Dendritic cell treated with granulocyte-macrophage colony-stimulating factor and Interleukin-4, amounts not matched to agents 40 ng/mL and 50 ng/mL, for 4 days (primary cell): ENCODE measurements around the gene MTTP.

Source experiments
- H3K27ac Mint-ChIP-seq: one replicate; pipeline ENCODE4 v1.8.0; 2022; ENCODE audit warnings: mild to moderate bottlenecking, mixed read lengths
- H3K27me3 Mint-ChIP-seq: one replicate; pipeline ENCODE4 v1.8.0; 2022; ENCODE audit warnings: mild to moderate bottlenecking, mixed read lengths
- H3K36me3 Mint-ChIP-seq: one replicate; pipeline ENCODE4 v1.8.0; 2022; ENCODE audit warnings: low read depth, mixed read lengths
- H3K4me1 Mint-ChIP-seq: one replicate; pipeline ENCODE4 v1.8.0; 2022; ENCODE audit warnings: low read depth, mixed read lengths
- H3K4me3 Mint-ChIP-seq: one replicate; pipeline ENCODE4 v1.8.0; 2022; ENCODE audit warnings: mild to moderate bottlenecking, moderate library complexity, mixed read lengths
- H3K9me3 Mint-ChIP-seq: one replicate; pipeline ENCODE4 v1.8.0; 2022; ENCODE audit warnings: mixed read lengths
- intact Hi-C: fragments of 100-400 bp; cut with micrococcal nuclease; formaldehyde crosslinking; loops from one replicate; pipeline ENCODE4 v1.15.0; 2022

Gene MTTP

GRCh38 chr4:99653916-99654315 is 79.3 kb downstream of the MTTP start:
- intact Hi-C loops, result no loop called here
- Mint-ChIP-seq H3K4me1 (no peaks in the 10 kb centered on the region), H3K36me3 (no peaks in the 10 kb centered on the region)

GRCh38 chr4:99654361-99654761 is 79.7 kb downstream of the MTTP start:
- H3K27me3 Mint-ChIP-seq, result no peaks in the 10 kb centered on the region
- H3K27ac Mint-ChIP-seq, result no peak overlapping the region
- H3K36me3 Mint-ChIP-seq, result no peaks in the 10 kb centered on the region
- H3K9me3 Mint-ChIP-seq, result peaks cover 39% of the 10 kb centered on the region
- intact Hi-C loops, result no loop called here
- no peak overlapping the region for H3K4me3 Mint-ChIP-seq
- H3K4me1 Mint-ChIP-seq, result no peaks in the 10 kb centered on the region

More at GRCh38 chr4:99653916-99654315, 79.3 kb downstream of the MTTP start:
- Mint-ChIP-seq H3K27ac (no peak overlapping the region), H3K9me3 (peaks cover 39% of the 10 kb centered on the region), H3K4me3 (no peak overlapping the region), H3K27me3 (no peaks in the 10 kb centered on the region)

GRCh38 chr4:99655308-99656081 is 80.9 kb downstream of the MTTP start:
- Mint-ChIP-seq H3K27ac (no peak overlapping the region), H3K9me3 (peaks cover 39% of the 10 kb centered on the region), H3K4me1 (no peaks in the 10 kb centered on the region), H3K27me3 (no peaks in the 10 kb centered on the region), H3K4me3 (no peak overlapping the region), H3K36me3 (no peaks in the 10 kb centered on the region)
- intact Hi-C loops, result no loop called here

GRCh38 chr4:99657798-99658197 is 83.2 kb downstream of the MTTP start, which contains the start of gene C4orf54:
Gene C4orf54 (minus strand): TSS chr4:99657828. CDS start chr4:99654648, 3,180 bp downstream.
- no peaks in the 10 kb centered on the region for H3K36me3 Mint-ChIP-seq
- intact Hi-C loops, result no loop called here
- H3K9me3 Mint-ChIP-seq, result peaks cover 22% of the 10 kb centered on the region
- no peaks in the 10 kb centered on the region for H3K27me3 Mint-ChIP-seq
- H3K4me1 Mint-ChIP-seq, result no peaks in the 10 kb centered on the region
- H3K27ac Mint-ChIP-seq, result no peak within 1 kb of the TSS
- no peak within 1 kb of the TSS for H3K4me3 Mint-ChIP-seq

GRCh38 chr4:99658666-99659065 is 84.0 kb downstream of the MTTP start:
- Mint-ChIP-seq H3K4me1 (no peaks in the 10 kb centered on the region), H3K36me3 (no peaks in the 10 kb centered on the region), H3K9me3 (peaks cover 13% of the 10 kb centered on the region), H3K27ac (no peak overlapping the region), H3K27me3 (no peaks in the 10 kb centered on the region), H3K4me3 (no peak overlapping the region)
- intact Hi-C loops, result no loop called here

- H3K4me3 Mint-ChIP-seq, result no peak overlapping the region
- intact Hi-C loops, result no loop called here
- H3K9me3 Mint-ChIP-seq, result no peaks in the 10 kb centered on the region
- H3K27ac Mint-ChIP-seq, result no peak overlapping the region
- no peaks in the 10 kb centered on the region for H3K4me1 Mint-ChIP-seq
- H3K27me3 Mint-ChIP-seq, result no peaks in the 10 kb centered on the region
- no peaks in the 10 kb centered on the region for H3K36me3 Mint-ChIP-seq
Measured at GRCh38 chr4:99661907-99662306, 87.3 kb downstream of the MTTP start.

- peaks cover 7% of the 10 kb centered on the region for H3K9me3 Mint-ChIP-seq
- H3K36me3 Mint-ChIP-seq, result no peaks in the 10 kb centered on the region
- no peak overlapping the region for H3K27ac Mint-ChIP-seq
- H3K27me3 Mint-ChIP-seq, result no peaks in the 10 kb centered on the region
- no peak overlapping the region for H3K4me3 Mint-ChIP-seq
- H3K4me1 Mint-ChIP-seq, result no peaks in the 10 kb centered on the region
- intact Hi-C loops, result no loop called here
Measured at GRCh38 chr4:99664716-99665115, 90.1 kb downstream of the MTTP start.

- no peaks in the 10 kb centered on the region for H3K36me3 Mint-ChIP-seq
- H3K27me3 Mint-ChIP-seq, result no peaks in the 10 kb centered on the region
Measured at GRCh38 chr4:99665983-99666382, 91.4 kb downstream of the MTTP start.

GRCh38 chr4:99668472-99668871 is 93.8 kb downstream of the MTTP start:
- H3K9me3 Mint-ChIP-seq, result peaks cover 28% of the 10 kb centered on the region
- H3K4me1 Mint-ChIP-seq, result no peaks in the 10 kb centered on the region
- intact Hi-C loops, result no loop called here
- H3K4me3 Mint-ChIP-seq, result no peak overlapping the region
- no peak overlapping the region for H3K27ac Mint-ChIP-seq
- no peaks in the 10 kb centered on the region for H3K27me3 Mint-ChIP-seq
- H3K36me3 Mint-ChIP-seq, result no peaks in the 10 kb centered on the region

More at GRCh38 chr4:99665983-99666382, 91.4 kb downstream of the MTTP start:
- intact Hi-C loops, result no loop called here
- no peaks in the 10 kb centered on the region for H3K4me1 Mint-ChIP-seq
- H3K27ac Mint-ChIP-seq, result no peak overlapping the region
- H3K4me3 Mint-ChIP-seq, result no peak overlapping the region
- H3K9me3 Mint-ChIP-seq, result peaks cover 7% of the 10 kb centered on the region

GRCh38 chr4:99669084-99669483 is 94.5 kb downstream of the MTTP start:
- intact Hi-C loops, result no loop called here
- no peaks in the 10 kb centered on the region for H3K27me3 Mint-ChIP-seq

GRCh38 chr4:99670409-99671073 is 95.9 kb downstream of the MTTP start:
- H3K36me3 Mint-ChIP-seq, result no peaks in the 10 kb centered on the region
- no peak overlapping the region for H3K27ac Mint-ChIP-seq
- H3K9me3 Mint-ChIP-seq, result peaks cover 36% of the 10 kb centered on the region
- intact Hi-C loops, result no loop called here
- H3K4me3 Mint-ChIP-seq, result no peak overlapping the region
- H3K4me1 Mint-ChIP-seq, result no peaks in the 10 kb centered on the region
- H3K27me3 Mint-ChIP-seq, result no peaks in the 10 kb centered on the region

More at GRCh38 chr4:99669084-99669483, 94.5 kb downstream of the MTTP start:
- Mint-ChIP-seq H3K27ac (no peak overlapping the region), H3K4me1 (no peaks in the 10 kb centered on the region), H3K36me3 (no peaks in the 10 kb centered on the region), H3K9me3 (peaks cover 34% of the 10 kb centered on the region), H3K4me3 (no peak overlapping the region)
